ENCODE results near the gene RNF169.
"Not testable (repeated sequence)": the region's sequence is repeated elsewhere in the genome, so short reads cannot be mapped to it uniquely, and the experiment has no call there.

RNF169 gene

DNA sequence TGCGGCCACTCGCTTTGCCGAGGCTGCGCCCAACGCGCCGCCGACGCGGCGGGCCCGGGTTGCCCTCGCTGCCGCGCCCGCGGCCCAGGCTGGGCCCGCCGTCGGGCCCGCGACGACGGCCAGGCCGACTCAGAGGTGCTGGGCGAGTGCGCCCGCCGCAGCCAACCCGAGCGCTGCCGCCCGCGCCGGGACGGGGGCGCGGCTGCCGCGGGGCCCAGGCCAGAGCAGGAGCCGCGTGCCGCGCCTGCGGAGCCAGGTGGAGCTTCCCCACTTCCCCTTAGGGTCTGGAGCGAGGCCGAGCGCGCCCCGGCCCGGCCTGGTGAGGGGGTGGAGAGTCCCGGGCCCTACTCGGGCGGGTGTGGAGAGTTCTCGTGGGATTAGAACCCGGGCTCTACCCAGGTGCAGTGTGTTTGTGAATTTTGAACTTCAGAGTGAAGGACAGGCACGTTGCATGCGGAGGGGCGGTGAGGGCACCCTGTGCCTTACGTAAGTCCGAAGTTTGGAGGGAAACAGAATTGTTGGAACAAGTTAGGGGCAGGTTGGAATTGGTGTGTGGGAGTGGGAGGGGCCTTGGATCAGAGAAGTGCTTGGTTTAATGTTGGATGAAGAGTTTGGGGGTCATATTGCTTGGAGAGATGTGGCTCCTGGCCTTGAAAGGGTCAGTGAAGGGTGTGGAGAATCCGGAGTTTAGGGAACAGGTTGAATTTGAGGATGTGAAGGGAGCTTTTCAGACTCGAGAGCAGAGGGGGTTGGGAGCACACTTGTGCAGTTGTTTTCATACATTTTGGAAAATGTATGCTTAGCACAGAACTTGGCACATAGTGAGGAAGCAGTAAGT lies 697 bp downstream of the RNF169 start:
- Histone ChIP-seq H3K27ac (ENCODE audit: low read depth, low read length) (peak overlapping the region; percentile 68), H3K36me3 (ENCODE audit: control insufficient read depth, insufficient read depth, low read length) (no peaks in the 10 kb centered on the region), H3K9me3 (ENCODE audit: control insufficient read depth, insufficient read depth, low read length) (no peaks in the 10 kb centered on the region)

DNA sequence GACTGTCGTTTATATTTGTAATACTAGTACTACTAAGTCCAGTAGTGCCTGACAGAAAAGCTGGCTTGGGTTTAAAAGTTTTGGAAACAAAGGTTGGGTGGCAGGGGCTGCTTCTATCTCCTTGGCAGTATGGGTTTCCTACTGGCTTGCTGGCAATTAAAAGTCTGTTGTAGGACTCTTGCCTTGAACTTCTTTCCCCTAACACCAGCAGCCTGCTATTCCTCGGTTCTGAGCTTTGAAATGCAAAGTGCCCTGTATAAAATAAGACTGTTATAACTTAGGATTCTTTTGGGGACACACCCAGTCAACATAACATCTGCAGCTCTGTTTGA lies 1.3 kb downstream of the RNF169 start:
- Histone ChIP-seq H3K4me3 (ENCODE audit: low read depth, low read length) (peak overlapping the region; percentile 66), H3K27ac (ENCODE audit: low read depth, low read length) (no peak overlapping the region), H3K9ac (ENCODE audit: low read depth, low read length) (no peak overlapping the region; the same call in 1 of the 2 replicates), H3K4me1 (ENCODE audit: control insufficient read depth, insufficient read depth, low read length) (peaks cover 31% of the 10 kb centered on the region), H3K27me3 (ENCODE audit: control insufficient read depth, insufficient read depth, low read length) (no peaks in the 10 kb centered on the region), H3K36me3 (ENCODE audit: control insufficient read depth, insufficient read depth, low read length) (no peaks in the 10 kb centered on the region), H3K9me3 (ENCODE audit: control insufficient read depth, insufficient read depth, low read length) (no peaks in the 10 kb centered on the region)

More for the DNA sequence above, 697 bp downstream of the RNF169 start:
- Histone ChIP-seq H3K27me3 (ENCODE audit: control insufficient read depth, insufficient read depth, low read length) (no peaks in the 10 kb centered on the region), H3K4me3 (ENCODE audit: low read depth, low read length) (peak overlapping the region; percentile 66), H3K4me1 (ENCODE audit: control insufficient read depth, insufficient read depth, low read length) (peaks cover 25% of the 10 kb centered on the region), H3K9ac (ENCODE audit: low read depth, low read length) (peak overlapping the region; percentile 83)

DNA sequence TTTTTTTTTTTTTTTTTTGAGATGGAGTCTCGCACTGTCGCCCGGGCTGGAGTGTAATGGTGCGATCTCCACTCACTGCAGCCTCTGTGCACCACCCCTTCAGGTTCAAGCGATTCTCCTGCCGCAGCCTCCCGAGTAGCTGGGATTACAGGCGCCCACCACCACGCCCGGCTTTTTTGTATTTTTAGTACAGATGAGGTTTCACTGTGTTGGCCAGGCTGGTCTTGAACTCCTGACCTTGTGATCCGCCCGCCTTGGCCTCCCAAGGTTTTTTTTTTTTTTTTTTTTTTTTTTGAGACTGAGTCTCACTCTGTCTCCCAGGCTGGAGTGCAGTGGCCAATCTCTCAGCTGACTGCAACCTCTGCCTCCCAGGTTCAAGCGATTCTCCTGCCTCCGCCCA lies 1.9 kb downstream of the RNF169 start:
- H3K9me3 ChIP-seq (ENCODE audit: control insufficient read depth, insufficient read depth, low read length); H3K36me3 ChIP-seq (ENCODE audit: control insufficient read depth, insufficient read depth, low read length); H3K27me3 ChIP-seq (ENCODE audit: control insufficient read depth, insufficient read depth, low read length); H3K9ac ChIP-seq (ENCODE audit: low read depth, low read length); H3K27ac ChIP-seq (ENCODE audit: low read depth, low read length); H3K4me3 ChIP-seq (ENCODE audit: low read depth, low read length): not testable (repeated sequence)
- H3K4me1 ChIP-seq (ENCODE audit: control insufficient read depth, insufficient read depth, low read length): peaks cover 34% of the 10 kb centered on the region

DNA sequence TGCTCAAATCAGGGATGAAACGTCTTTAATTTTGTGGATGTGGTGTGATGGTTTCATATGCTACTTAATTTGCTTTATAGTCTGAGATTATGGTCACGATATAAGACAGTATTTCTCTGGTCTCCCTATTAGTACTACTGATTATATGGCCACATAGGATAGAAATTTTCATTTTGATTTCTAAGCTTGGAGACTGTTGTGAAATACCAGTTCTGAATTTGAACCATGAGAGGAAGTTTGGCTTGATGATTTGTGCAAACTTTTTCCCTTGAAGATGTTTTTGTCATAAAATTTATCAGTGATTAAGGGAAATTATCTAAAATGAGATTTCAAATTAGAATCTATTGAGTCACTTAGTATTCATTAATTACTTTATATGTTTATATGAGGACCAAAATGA lies 2.7 kb downstream of the RNF169 start:
- no peak overlapping the region for H3K4me3 ChIP-seq (ENCODE audit: low read depth, low read length)
- no peaks in the 10 kb centered on the region for H3K27me3 ChIP-seq (ENCODE audit: control insufficient read depth, insufficient read depth, low read length)
- H3K9ac ChIP-seq (ENCODE audit: low read depth, low read length): no peak overlapping the region
- no peak overlapping the region for H3K27ac ChIP-seq (ENCODE audit: low read depth, low read length)
- no peaks in the 10 kb centered on the region for H3K36me3 ChIP-seq (ENCODE audit: control insufficient read depth, insufficient read depth, low read length)
- H3K9me3 ChIP-seq (ENCODE audit: control insufficient read depth, insufficient read depth, low read length): no peaks in the 10 kb centered on the region
- peaks cover 42% of the 10 kb centered on the region for H3K4me1 ChIP-seq (ENCODE audit: control insufficient read depth, insufficient read depth, low read length)

DNA sequence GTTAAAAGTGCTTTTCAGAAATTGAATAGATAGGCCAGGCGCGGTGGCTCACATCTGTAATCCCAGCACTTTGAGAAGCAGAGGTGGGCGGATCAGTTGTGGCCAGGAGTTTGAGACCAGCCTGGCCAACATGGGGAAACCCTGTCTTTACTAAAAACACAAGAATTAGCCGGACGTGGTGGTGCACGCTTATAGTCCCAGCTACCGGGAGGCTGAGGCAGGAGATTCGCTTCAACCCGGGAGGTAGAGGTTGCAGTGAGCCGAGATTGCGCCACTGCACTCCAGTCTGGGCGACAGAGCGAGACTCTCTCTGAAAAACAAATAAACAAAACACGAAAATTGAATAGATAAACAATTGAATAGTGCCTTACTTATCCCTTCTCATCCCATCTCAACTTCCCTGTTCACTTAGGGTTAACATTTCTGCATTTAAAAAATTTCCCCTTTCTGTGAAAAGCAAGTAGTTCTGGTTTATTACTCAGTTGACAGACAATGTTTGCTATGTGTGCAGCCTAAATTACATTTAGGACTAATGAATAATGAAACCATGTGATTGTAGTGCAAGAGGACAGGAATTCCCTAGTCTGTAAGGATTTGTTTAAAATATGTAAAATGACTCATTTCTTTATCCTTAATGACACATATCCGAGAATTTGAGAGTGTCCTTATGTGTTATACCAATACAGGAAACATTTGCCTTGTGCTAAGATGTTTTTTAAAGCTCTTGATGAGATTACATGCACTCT lies 6.0 kb downstream of the RNF169 start:
- peak overlapping the region; percentile 24; the same call in 1 of the 2 replicates for H3K4me3 ChIP-seq (ENCODE audit: low read depth, low read length)
- peaks cover 37% of the 10 kb centered on the region for H3K4me1 ChIP-seq (ENCODE audit: control insufficient read depth, insufficient read depth, low read length)
- no peak overlapping the region; the same call in 1 of the 2 replicates for H3K9ac ChIP-seq (ENCODE audit: low read depth, low read length)

DNA sequence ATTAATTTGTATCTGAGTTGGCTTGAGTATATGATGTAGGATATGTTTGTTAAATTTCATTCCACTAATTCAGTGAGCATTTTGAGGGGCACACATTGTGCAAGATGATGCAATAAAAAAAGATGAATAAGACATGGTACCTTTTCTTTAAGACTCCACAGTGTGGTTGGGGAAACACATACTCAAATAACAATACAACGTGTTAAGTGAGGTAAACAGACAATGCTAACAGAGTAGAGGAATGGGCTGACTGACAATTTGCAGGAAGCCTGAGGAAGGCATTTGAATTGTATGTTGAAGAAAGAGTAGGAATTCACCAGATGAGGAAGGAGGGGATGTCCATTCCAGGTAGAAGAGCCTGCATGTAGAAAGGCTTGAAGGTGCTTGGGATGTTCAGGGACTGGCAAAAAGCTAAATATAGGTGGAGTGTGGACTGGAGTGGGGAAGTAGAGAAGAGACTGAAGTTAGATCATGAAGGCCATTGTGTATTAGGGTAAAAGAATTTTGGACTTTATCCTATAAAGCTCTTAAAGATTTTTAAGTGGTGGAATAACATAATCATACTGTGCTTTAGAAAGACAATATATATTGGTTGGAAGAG lies 6.8 kb downstream of the RNF169 start:
- no peaks in the 10 kb centered on the region for H3K9me3 ChIP-seq (ENCODE audit: control insufficient read depth, insufficient read depth, low read length)
- H3K36me3 ChIP-seq (ENCODE audit: control insufficient read depth, insufficient read depth, low read length): no peaks in the 10 kb centered on the region
- H3K27ac ChIP-seq (ENCODE audit: low read depth, low read length): peak overlapping the region; percentile 81
- no peak overlapping the region; the same call in 1 of the 2 replicates for H3K9ac ChIP-seq (ENCODE audit: low read depth, low read length)
- no peaks in the 10 kb centered on the region for H3K27me3 ChIP-seq (ENCODE audit: control insufficient read depth, insufficient read depth, low read length)
- H3K4me1 ChIP-seq (ENCODE audit: control insufficient read depth, insufficient read depth, low read length): peaks cover 30% of the 10 kb centered on the region
- peak overlapping the region; percentile 24; the same call in 1 of the 2 replicates for H3K4me3 ChIP-seq (ENCODE audit: low read depth, low read length)

More for the DNA sequence above, 6.0 kb downstream of the RNF169 start:
- Histone ChIP-seq H3K27ac (ENCODE audit: low read depth, low read length) (peak overlapping the region; percentile 81), H3K27me3 (ENCODE audit: control insufficient read depth, insufficient read depth, low read length) (no peaks in the 10 kb centered on the region), H3K9me3 (ENCODE audit: control insufficient read depth, insufficient read depth, low read length) (no peaks in the 10 kb centered on the region), H3K36me3 (ENCODE audit: control insufficient read depth, insufficient read depth, low read length) (no peaks in the 10 kb centered on the region)

DNA sequence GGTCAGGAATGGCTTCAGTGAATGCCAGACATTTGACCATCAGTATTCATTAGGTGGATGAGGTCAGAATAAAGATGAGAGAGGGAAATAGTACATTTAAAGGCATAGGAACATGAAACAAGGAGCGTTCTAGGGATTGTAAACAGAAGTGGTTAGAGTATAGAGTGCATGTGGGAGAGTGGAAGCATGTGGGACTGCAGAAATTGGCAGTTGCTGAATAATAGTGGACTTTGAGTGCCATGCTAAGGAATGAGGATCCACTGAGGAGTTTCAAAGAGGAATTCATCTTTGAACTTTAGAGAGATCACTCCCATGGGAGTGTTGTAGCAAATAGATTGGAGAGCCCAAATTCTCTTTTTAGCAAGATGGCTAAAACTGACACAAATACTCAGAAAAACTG lies 7.9 kb downstream of the RNF169 start:
- H3K27ac ChIP-seq (ENCODE audit: low read depth, low read length): no peak overlapping the region

DNA sequence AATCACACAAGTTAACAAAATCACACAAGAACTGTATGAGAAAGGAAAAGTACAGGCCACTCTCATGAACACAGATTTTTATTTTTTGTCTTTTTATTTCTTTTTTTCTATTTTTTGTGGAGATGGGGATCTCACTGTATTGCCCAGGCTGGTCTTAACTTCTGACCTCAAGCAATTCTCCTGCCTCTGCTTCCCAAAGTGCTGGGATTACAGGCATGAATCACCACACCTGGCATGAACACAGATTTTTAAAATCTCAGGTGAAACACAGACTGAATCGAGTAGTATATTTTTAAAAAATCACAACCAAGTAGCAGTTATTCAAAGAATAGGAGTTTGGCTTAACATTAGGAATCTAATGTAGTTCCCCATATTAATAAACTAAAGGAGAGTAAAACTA lies 18.3 kb downstream of the RNF169 start:
- Histone ChIP-seq H3K36me3 (ENCODE audit: control insufficient read depth, insufficient read depth, low read length) (no peaks in the 10 kb centered on the region), H3K27me3 (ENCODE audit: control insufficient read depth, insufficient read depth, low read length) (no peaks in the 10 kb centered on the region), H3K9me3 (ENCODE audit: control insufficient read depth, insufficient read depth, low read length) (no peaks in the 10 kb centered on the region), H3K9ac (ENCODE audit: low read depth, low read length) (no peak overlapping the region), H3K4me1 (ENCODE audit: control insufficient read depth, insufficient read depth, low read length) (no peaks in the 10 kb centered on the region), H3K4me3 (ENCODE audit: low read depth, low read length) (no peak overlapping the region), H3K27ac (ENCODE audit: low read depth, low read length) (no peak overlapping the region)

More for the DNA sequence above, 7.9 kb downstream of the RNF169 start:
- H3K4me3 ChIP-seq (ENCODE audit: low read depth, low read length): no peak overlapping the region
- peaks cover 30% of the 10 kb centered on the region for H3K4me1 ChIP-seq (ENCODE audit: control insufficient read depth, insufficient read depth, low read length)
- no peak overlapping the region for H3K9ac ChIP-seq (ENCODE audit: low read depth, low read length)
- H3K27me3 ChIP-seq (ENCODE audit: control insufficient read depth, insufficient read depth, low read length): no peaks in the 10 kb centered on the region
- no peaks in the 10 kb centered on the region for H3K36me3 ChIP-seq (ENCODE audit: control insufficient read depth, insufficient read depth, low read length)
- no peaks in the 10 kb centered on the region for H3K9me3 ChIP-seq (ENCODE audit: control insufficient read depth, insufficient read depth, low read length)

DNA sequence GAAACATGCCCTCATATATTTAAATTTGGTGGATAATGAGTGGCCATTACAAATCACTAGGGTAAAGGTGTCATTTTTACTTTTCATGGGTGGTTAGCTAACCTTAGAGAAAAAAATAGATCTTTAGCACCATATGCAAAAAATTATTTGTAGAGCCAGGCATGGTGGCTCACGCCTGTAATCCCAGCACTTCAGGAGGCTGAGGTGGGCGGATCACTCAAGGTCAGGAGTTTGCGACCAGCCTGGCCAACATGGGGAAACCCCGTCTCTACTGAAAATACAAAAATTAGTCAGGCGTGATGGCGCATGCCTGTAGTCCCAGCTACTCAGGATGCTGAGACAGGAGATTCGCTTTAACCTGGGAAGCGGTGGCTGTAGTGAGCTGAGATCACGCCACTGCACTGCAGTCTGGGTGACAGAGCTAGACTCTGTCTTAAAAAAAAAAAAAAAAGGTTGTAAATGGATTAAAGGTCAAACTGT lies 19.6 kb downstream of the RNF169 start:
- H3K4me3 ChIP-seq (ENCODE audit: low read depth, low read length); H3K27ac ChIP-seq (ENCODE audit: low read depth, low read length); H3K27me3 ChIP-seq (ENCODE audit: control insufficient read depth, insufficient read depth, low read length); H3K9ac ChIP-seq (ENCODE audit: low read depth, low read length); H3K36me3 ChIP-seq (ENCODE audit: control insufficient read depth, insufficient read depth, low read length); H3K4me1 ChIP-seq (ENCODE audit: control insufficient read depth, insufficient read depth, low read length); H3K9me3 ChIP-seq (ENCODE audit: control insufficient read depth, insufficient read depth, low read length): not testable (repeated sequence)

DNA sequence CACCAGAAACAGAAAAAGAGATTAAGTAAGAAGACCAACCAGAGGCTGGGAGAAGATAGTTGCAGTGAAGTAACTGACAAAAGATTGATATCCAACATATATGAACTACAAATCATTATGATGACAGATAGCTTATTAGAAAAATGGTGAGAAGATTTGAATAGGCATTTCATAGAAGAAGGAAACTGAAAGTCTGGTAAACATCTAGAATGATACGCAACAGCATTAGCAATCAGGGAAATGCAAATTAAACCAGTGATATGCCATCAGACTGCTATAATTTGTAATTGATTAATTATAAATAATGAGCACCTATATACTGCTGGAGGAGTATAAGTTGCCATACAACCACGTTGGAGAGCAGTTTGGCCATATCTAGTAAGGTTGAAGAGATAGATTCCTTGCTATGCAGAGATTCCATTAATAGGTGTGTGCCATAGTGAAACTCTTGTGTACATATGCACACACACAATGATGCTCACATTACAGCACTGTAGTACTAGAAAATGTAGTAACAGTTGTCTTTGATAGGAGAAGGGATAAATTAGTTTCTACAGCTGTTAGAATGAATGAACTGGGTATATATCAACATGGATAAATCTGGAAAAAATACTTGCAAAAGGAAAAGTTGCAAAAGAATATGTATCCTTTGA lies 20.5 kb downstream of the RNF169 start:
- Histone ChIP-seq H3K4me1 (ENCODE audit: control insufficient read depth, insufficient read depth, low read length) (no peaks in the 10 kb centered on the region), H3K27ac (ENCODE audit: low read depth, low read length) (no peak overlapping the region), H3K9ac (ENCODE audit: low read depth, low read length) (no peak overlapping the region), H3K9me3 (ENCODE audit: control insufficient read depth, insufficient read depth, low read length) (no peaks in the 10 kb centered on the region), H3K4me3 (ENCODE audit: low read depth, low read length) (no peak overlapping the region), H3K36me3 (ENCODE audit: control insufficient read depth, insufficient read depth, low read length) (no peaks in the 10 kb centered on the region), H3K27me3 (ENCODE audit: control insufficient read depth, insufficient read depth, low read length) (no peaks in the 10 kb centered on the region)
